HepG2 (cell line): Measurements from ENCODE around the gene C5orf34. TPM values are rescaled to one million over a fixed set of nuclear protein-coding genes. Genes with fewer than 3 reads are reported as not detected.

Source experiments
- ATAC-seq: fragments of 200-7000 bp; cut with Tn5 transposase; 3 replicates; pipeline ENCODE4 v1.9.1; 2020; ENCODE audit warnings: mild to moderate bottlenecking, moderate library complexity
- BruUV-seq: library from RNA; stranded (reverse); fragments of 400-500 nt; replicated peaks from 2 replicates; lab custom pipeline; 2021; lab: Mats Ljungman, UMichigan
- CTCF ChIA-PET: fragments of 300-600 bp; formaldehyde crosslinking; extraction: SDS; loops from one replicate; lab custom pipeline; 2021; ENCODE audit warnings: low total read pairs, inconsistent platforms, low intra/inter-chr PET ratio; lab: Yijun Ruan, JAX
- POLR2A ChIA-PET: fragments of 350-600 bp; sonication (Branson Sonifier 250); formaldehyde crosslinking; loops from one replicate; lab custom pipeline; 2020; ENCODE audit warnings: antibody characterized with exemption, inconsistent platforms; lab: Yijun Ruan, JAX
- DNase-seq: peaks from one replicate; pipeline ENCODE4 v3.0.0-alpha.2; 2015; ENCODE audit warnings: low spot score
- FAIRE-seq: peaks from 3 replicates; lab custom pipeline; 2011; peaks lifted over from hg19 to GRCh38; lab: Jason Lieb, UNC
- H2AFZ ChIP-seq: one replicate; pipeline ENCODE4 v1.6.1; 2011; ENCODE audit warnings: low read length, inconsistent platforms
- H3K27ac ChIP-seq: fragments of 300-600 bp; 3 replicates; pipeline ENCODE4 v1.8.0; 2011; ENCODE audit warnings: mixed run types, mild to moderate bottlenecking, mixed read lengths, low read length, inconsistent platforms; ENCODE audit not compliant: insufficient read depth; ENCODE audit errors: extremely low read length
- H3K27me3 ChIP-seq, 2 experiments: fragments of 200-600 bp in 1 of 2; 2 replicates in 1 of 2; 3 replicates in 1 of 2; pipeline versions ENCODE4 v1.6.0 to v1.8.0; 2011; ENCODE audit warnings: low read length in 2 of 2, mild to moderate bottlenecking in 2 of 2, moderate library complexity in 2 of 2, inconsistent platforms in 1 of 2; ENCODE audit not compliant: insufficient read depth in 2 of 2, control insufficient read depth in 1 of 2
- H3K36me3 ChIP-seq, 2 experiments: fragments of 200-600 bp in 1 of 2; replicated peaks in 1 of 2; 2 replicates in 1 of 2; 3 replicates in 1 of 2; pipeline versions ENCODE4 v1.5.1 to v1.8.0; 2011; ENCODE audit warnings: low read length in 2 of 2, inconsistent platforms in 1 of 2; ENCODE audit not compliant: insufficient read depth in 2 of 2, control insufficient read depth in 1 of 2
- H3K4me1 ChIP-seq: 2 replicates; pipeline ENCODE4 v1.5.1; 2012; ENCODE audit warnings: low read length, inconsistent platforms; ENCODE audit not compliant: insufficient read depth
- H3K4me2 ChIP-seq: 2 replicates; pipeline ENCODE4 v1.6.0; 2011; ENCODE audit warnings: low read depth, low read length, inconsistent platforms
- H3K4me3 ChIP-seq, 3 experiments: fragments of 200-600 bp in 1 of 3; sonication (generic), shearing (Covaris generic) in 1 of 3; replicated peaks in 1 of 3; 2 replicates each; pipeline ENCODE4 v1.5.1; 2011 to 2016; ENCODE audit warnings: low read length in 3 of 3, inconsistent platforms in 2 of 3, low read depth in 2 of 3, mild to moderate bottlenecking in 2 of 3, control low read depth in 1 of 3, mixed read lengths in 1 of 3; ENCODE audit not compliant: insufficient read depth in 1 of 3
- H3K79me2 ChIP-seq: one replicate; pipeline ENCODE4 v1.6.1; 2011; ENCODE audit warnings: low read length, inconsistent platforms; ENCODE audit not compliant: insufficient read depth
- H3K9ac ChIP-seq: 2 replicates; pipeline ENCODE4 v1.6.0; 2011; ENCODE audit warnings: mild to moderate bottlenecking, low read depth, low read length, inconsistent platforms; ENCODE audit not compliant: insufficient read depth
- H3K9me3 ChIP-seq: 2 replicates; pipeline ENCODE4 v1.5.1; 2012; ENCODE audit warnings: mild to moderate bottlenecking, low read length
- H4K20me1 ChIP-seq: 2 replicates; pipeline ENCODE4 v1.6.0; 2011; ENCODE audit warnings: inconsistent platforms, mild to moderate bottlenecking, low read length, moderate library complexity; ENCODE audit not compliant: insufficient read depth
- CBX5 ChIP-seq: sonication (generic); formaldehyde crosslinking; IDR thresholded peaks from 2 replicates; pipeline ENCODE4 v1.4.0; 2020; ENCODE audit warnings: missing genetic modification reagents, borderline replicate concordance
- MEIS2 ChIP-seq: sonication (generic); formaldehyde crosslinking; IDR thresholded peaks from 2 replicates; pipeline ENCODE4 v1.9.0; 2021; ENCODE audit warnings: mild to moderate bottlenecking, missing genetic modification reagents
- PATZ1 ChIP-seq: sonication (generic); formaldehyde crosslinking; IDR thresholded peaks from 2 replicates; pipeline ENCODE4 v1.4.0; 2020; ENCODE audit warnings: missing genetic modification reagents
- PRPF4 ChIP-seq: fragments of 200-400 bp; formaldehyde crosslinking; IDR thresholded peaks from 2 replicates; pipeline ENCODE4 v1.6.1; 2016; ENCODE audit warnings: low read length, low read depth; ENCODE audit not compliant: poor library complexity, severe bottlenecking
- SNAPC4 ChIP-seq: sonication (generic); formaldehyde crosslinking; IDR thresholded peaks from 2 replicates; pipeline ENCODE4 v1.4.0; 2020; ENCODE audit warnings: mild to moderate bottlenecking, missing genetic modification reagents
- TSC22D2 ChIP-seq: sonication (generic); formaldehyde crosslinking; IDR thresholded peaks from 2 replicates; pipeline ENCODE4 v1.5.1; 2020; ENCODE audit warnings: missing genetic modification reagents, mild to moderate bottlenecking, borderline replicate concordance
- ZNF318 ChIP-seq: sonication (generic); formaldehyde crosslinking; IDR thresholded peaks from 2 replicates; pipeline ENCODE4 v1.4.0; 2020; ENCODE audit warnings: mild to moderate bottlenecking, missing genetic modification reagents
- ZNF530 ChIP-seq: sonication (generic); formaldehyde crosslinking; IDR thresholded peaks from 2 replicates; pipeline ENCODE4 v1.5.0; 2020; ENCODE audit warnings: low read depth, mild to moderate bottlenecking, missing genetic modification reagents
- ZNF776 ChIP-seq: sonication (generic); formaldehyde crosslinking; IDR thresholded peaks from 2 replicates; pipeline ENCODE4 v1.4.0; 2020; ENCODE audit warnings: mild to moderate bottlenecking, missing genetic modification reagents
- WGBS: methylation state at CpG from one replicate; pipeline ENCODE4 v1.1.6; 2017; ENCODE audit warnings: low lambda C conversion rate; 5-methylcytosine and 5-hydroxymethylcytosine counted together
- in situ Hi-C: cut with HindIII; loops from 2 replicates; pipeline ENCODE4 v1.10.0; 2017; ENCODE audit warnings: low pct_unique_long_range_greater_than_20kb; ENCODE audit not compliant: extremely low pct_ligation_motif_present
- intact Hi-C: fragments of 100-400 bp; cut with micrococcal nuclease; formaldehyde crosslinking; loops from one replicate; pipeline ENCODE4 v1.10.0; 2022; ENCODE audit not compliant: unreplicated experiment
- polyA plus RNA-seq, 8 experiments: library from polyadenylated mRNA; depleted of rRNA in 3 of 8; stranded (reverse) in 7 of 8; unstranded in 1 of 8; fragments of >200 nt; fragmentation: Illumina TruSeq in 4 of 8; extraction: Trizol in 4 of 8; gene quantifications; 2 replicates each; pipeline versions ENCODE4 v1.2.1 to v1.2.3, GENCODE V29; 2011 to 2016; ENCODE audit warnings: low read depth in 4 of 8, missing spikeins in 1 of 8, mixed read lengths in 1 of 8; ENCODE audit not compliant: insufficient read depth in 1 of 8
- total RNA-seq, 5 experiments: library from RNA; depleted of rRNA; stranded (reverse); fragments of >200 nt; fragmentation: Illumina TruSeq; extraction: Trizol; gene quantifications; 2 replicates each; pipeline ENCODE4 v1.2.3, GENCODE V29; 2016; ENCODE audit warnings: low read depth in 1 of 5

C5orf34 gene
- total and polyA plus RNA-seq, 2 of the 13 experiments (the other 11 are each of a cell fraction or from before 2014, with no cell fraction given) = 3.2 to 6.4 TPM

GRCh38 chr5:43547532-43547931 is 32.6 kb upstream of the C5orf34 start:
- in situ Hi-C loops = no loop called here
- intact Hi-C loops = no loop called here
- ChIA-PET CTCF (no interaction called here), POLR2A (interaction anchor here (1.4 kb wide), 1 partner anchor 8 kb away, joined by 4 read pairs; no protein-coding TSS in a partner anchor)
- DNase-seq = no peak
- H3K4me2 ChIP-seq = no peak overlapping the region
- no peaks in the 10 kb centered on the region; the same call in 1 of the 2 replicates for H4K20me1 ChIP-seq
- H3K27ac ChIP-seq = no peak overlapping the region
- 98% methylated on average over 2 of the region's 2 CpGs for WGBS
- H3K27me3 ChIP-seq = no peaks in the 10 kb centered on the region
- no peaks in the 10 kb centered on the region for H3K9me3 ChIP-seq
- H3K4me1 ChIP-seq = peaks cover 7% of the 10 kb centered on the region
- ATAC-seq = no peak
- BruUV-seq = no TSS peak
- H3K79me2 ChIP-seq = peaks cover 29% of the 10 kb centered on the region
- H3K36me3 ChIP-seq = peaks cover 19 to 86% of the 10 kb centered on the region in 2 experiments
- no peak overlapping the region for H3K4me3 ChIP-seq
- no peak overlapping the region for H3K9ac ChIP-seq
- FAIRE-seq = no peak
- H2AFZ ChIP-seq = no peak overlapping the region
- TF ChIP-seq ZNF318 (CRISPR knock-in tag) (no peak), PATZ1 (CRISPR knock-in tag) (no peak), CBX5 (CRISPR knock-in tag) (no peak), ZNF530 (CRISPR knock-in tag) (no peak), TSC22D2 (CRISPR knock-in tag) (no peak), SNAPC4 (no peak), PRPF4 (no peak), ZNF776 (CRISPR knock-in tag) (no peak), MEIS2 (CRISPR knock-in tag) (no peak)
